Stimulated activated CD4-positive, alpha-beta T cell treated with anti-CD3 and anti-CD28 coated beads, Interleukin-1b, Interleukin-23, amount 100 ng/mL, for 24 hours (primary cell): Measurements from ENCODE around the gene ATP1A3.

Source experiments
- DNase-seq, 4 experiments: peaks; one replicate each; pipeline ENCODE4 v3.0.0-alpha.2; 2020; ENCODE audit warnings: low read depth in 4 of 4, low spot score in 1 of 4

Gene ATP1A3

GRCh38 chr19:41918095-41918494, 75.9 kb downstream of the ATP1A3 start:
- no peak for DNase-seq

GRCh38 chr19:41917676-41918075, 76.4 kb downstream of the ATP1A3 start:
- no peak for DNase-seq
